Measurements from ENCODE around the gene CCR9.

CCR9 gene

DNA sequence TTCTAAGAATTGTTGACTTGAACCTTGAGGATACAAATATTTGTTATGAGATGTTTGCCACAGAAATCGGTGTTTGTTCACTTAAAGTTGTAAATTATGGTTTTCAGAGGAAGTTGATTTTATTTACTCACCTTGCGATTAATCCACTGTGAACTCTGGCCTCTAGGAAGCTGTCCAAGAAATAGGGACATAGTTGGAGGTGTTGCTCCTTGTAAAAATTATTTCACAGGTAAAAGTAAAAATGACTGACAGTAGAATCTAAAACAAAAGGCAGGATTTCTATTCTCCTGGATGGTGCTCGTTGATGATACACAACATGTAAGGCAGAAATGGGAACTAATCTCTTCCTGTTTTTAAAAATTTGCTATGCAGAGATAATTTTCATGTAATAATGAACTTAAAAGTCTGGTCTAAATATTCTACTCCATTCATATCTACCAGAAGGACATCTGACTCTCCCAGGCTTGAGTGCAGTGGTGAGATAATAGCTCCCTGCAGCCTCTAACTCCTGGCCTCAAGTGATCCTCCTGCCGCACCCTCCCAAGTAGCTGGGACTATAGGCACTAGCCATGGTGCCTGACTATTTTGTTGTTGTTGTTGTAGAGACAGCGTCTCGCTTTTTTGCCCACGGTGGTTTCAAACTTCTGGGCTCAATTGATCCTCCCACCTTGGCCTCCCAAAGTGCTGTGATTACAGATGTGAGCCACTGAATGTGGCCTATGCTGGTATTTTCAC lies 27.4 kb upstream of the CCR9 start:
- Histone ChIP-seq H3K36me3 (ENCODE audit: control insufficient read depth, insufficient read depth, low read length) (no peaks in the 10 kb centered on the region), H3K27ac (no peak overlapping the region), H3K27me3 (ENCODE audit: control insufficient read depth, insufficient read depth, low read length) (no peaks in the 10 kb centered on the region), H3K9me3 (ENCODE audit: control insufficient read depth, low read length) (no peaks in the 10 kb centered on the region), H3K4me1 (no peaks in the 10 kb centered on the region), H3K9ac (no peak overlapping the region), H2AFZ (no peak overlapping the region), H3K4me3 (ENCODE audit: low read depth, low read length) (no peak overlapping the region), H3K79me2 (no peaks in the 10 kb centered on the region), H3K4me2 (ENCODE audit: low read length) (no peak overlapping the region)
- TF ChIP-seq, protein P1, sequence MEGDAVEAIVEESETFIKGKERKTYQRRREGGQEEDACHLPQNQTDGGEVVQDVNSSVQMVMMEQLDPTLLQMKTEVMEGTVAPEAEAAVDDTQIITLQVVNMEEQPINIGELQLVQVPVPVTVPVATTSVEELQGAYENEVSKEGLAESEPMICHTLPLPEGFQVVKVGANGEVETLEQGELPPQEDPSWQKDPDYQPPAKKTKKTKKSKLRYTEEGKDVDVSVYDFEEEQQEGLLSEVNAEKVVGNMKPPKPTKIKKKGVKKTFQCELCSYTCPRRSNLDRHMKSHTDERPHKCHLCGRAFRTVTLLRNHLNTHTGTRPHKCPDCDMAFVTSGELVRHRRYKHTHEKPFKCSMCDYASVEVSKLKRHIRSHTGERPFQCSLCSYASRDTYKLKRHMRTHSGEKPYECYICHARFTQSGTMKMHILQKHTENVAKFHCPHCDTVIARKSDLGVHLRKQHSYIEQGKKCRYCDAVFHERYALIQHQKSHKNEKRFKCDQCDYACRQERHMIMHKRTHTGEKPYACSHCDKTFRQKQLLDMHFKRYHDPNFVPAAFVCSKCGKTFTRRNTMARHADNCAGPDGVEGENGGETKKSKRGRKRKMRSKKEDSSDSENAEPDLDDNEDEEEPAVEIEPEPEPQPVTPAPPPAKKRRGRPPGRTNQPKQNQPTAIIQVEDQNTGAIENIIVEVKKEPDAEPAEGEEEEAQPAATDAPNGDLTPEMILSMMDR (IDR thresholded peaks at IDR 0.05): no peak

GRCh38 chr3:45860481-45860880 lies 25.9 kb upstream of the CCR9 start:
- H2AFZ ChIP-seq: no peak overlapping the region
- no peaks in the 10 kb centered on the region for H3K27me3 ChIP-seq (ENCODE audit: control insufficient read depth, insufficient read depth, low read length)
- no peaks in the 10 kb centered on the region for H3K79me2 ChIP-seq
- TF ChIP-seq, protein P1 (IDR thresholded peaks at IDR 0.05): no peak
- no peak overlapping the region for H3K4me2 ChIP-seq (ENCODE audit: low read length)
- no peak overlapping the region for H3K4me3 ChIP-seq (ENCODE audit: low read depth, low read length)
- H3K4me1 ChIP-seq: no peaks in the 10 kb centered on the region
- no peak overlapping the region for H3K27ac ChIP-seq
- no peaks in the 10 kb centered on the region for H3K9me3 ChIP-seq (ENCODE audit: control insufficient read depth, low read length)
- no peak overlapping the region for H3K9ac ChIP-seq
- no peaks in the 10 kb centered on the region for H3K36me3 ChIP-seq (ENCODE audit: control insufficient read depth, insufficient read depth, low read length)

- H3K4me1 ChIP-seq: no peaks in the 10 kb centered on the region
These were observed 25.2 kb upstream of the CCR9 start for GRCh38 chr3:45861043-45861719.

GRCh38 chr3:45864760-45865519 lies 21.4 kb upstream of the CCR9 start:
- Histone ChIP-seq H2AFZ (no peak overlapping the region), H3K4me3 (ENCODE audit: low read depth, low read length) (no peak overlapping the region), H3K79me2 (no peaks in the 10 kb centered on the region), H3K4me2 (ENCODE audit: low read length) (no peak overlapping the region), H3K27ac (no peak overlapping the region), H3K27me3 (ENCODE audit: control insufficient read depth, insufficient read depth, low read length) (no peaks in the 10 kb centered on the region), H3K9me3 (ENCODE audit: control insufficient read depth, low read length) (no peaks in the 10 kb centered on the region), H3K4me1 (no peaks in the 10 kb centered on the region), H3K9ac (no peak overlapping the region), H3K36me3 (ENCODE audit: control insufficient read depth, insufficient read depth, low read length) (no peaks in the 10 kb centered on the region)
- TF ChIP-seq, protein P1 (IDR thresholded peaks at IDR 0.05): no peak

More at GRCh38 chr3:45861043-45861719, 25.2 kb upstream of the CCR9 start:
- no peaks in the 10 kb centered on the region for H3K9me3 ChIP-seq (ENCODE audit: control insufficient read depth, low read length)
- no peak overlapping the region for H3K4me3 ChIP-seq (ENCODE audit: low read depth, low read length)
- no peaks in the 10 kb centered on the region for H3K36me3 ChIP-seq (ENCODE audit: control insufficient read depth, insufficient read depth, low read length)
- H2AFZ ChIP-seq: no peak overlapping the region
- no peaks in the 10 kb centered on the region for H3K79me2 ChIP-seq
- no peaks in the 10 kb centered on the region for H3K27me3 ChIP-seq (ENCODE audit: control insufficient read depth, insufficient read depth, low read length)
- no peak overlapping the region for H3K4me2 ChIP-seq (ENCODE audit: low read length)
- H3K27ac ChIP-seq: no peak overlapping the region
- no peak overlapping the region for H3K9ac ChIP-seq
- TF ChIP-seq, protein P1 (IDR thresholded peaks at IDR 0.05): no peak
